GM12874 (cell line): ENCODE results near the gene DUS1L.

ENCODE experiments used
- TF ChIP-seq, protein P1 (sequence below): IDR thresholded peaks from 2 replicates; pipeline ENCODE4 v1.5.1; 2011; ENCODE audit warnings: low read depth, mild to moderate bottlenecking, control low read depth, low read length, moderate library complexity; ENCODE audit not compliant: insufficient read depth

The DUS1L gene

DNA sequence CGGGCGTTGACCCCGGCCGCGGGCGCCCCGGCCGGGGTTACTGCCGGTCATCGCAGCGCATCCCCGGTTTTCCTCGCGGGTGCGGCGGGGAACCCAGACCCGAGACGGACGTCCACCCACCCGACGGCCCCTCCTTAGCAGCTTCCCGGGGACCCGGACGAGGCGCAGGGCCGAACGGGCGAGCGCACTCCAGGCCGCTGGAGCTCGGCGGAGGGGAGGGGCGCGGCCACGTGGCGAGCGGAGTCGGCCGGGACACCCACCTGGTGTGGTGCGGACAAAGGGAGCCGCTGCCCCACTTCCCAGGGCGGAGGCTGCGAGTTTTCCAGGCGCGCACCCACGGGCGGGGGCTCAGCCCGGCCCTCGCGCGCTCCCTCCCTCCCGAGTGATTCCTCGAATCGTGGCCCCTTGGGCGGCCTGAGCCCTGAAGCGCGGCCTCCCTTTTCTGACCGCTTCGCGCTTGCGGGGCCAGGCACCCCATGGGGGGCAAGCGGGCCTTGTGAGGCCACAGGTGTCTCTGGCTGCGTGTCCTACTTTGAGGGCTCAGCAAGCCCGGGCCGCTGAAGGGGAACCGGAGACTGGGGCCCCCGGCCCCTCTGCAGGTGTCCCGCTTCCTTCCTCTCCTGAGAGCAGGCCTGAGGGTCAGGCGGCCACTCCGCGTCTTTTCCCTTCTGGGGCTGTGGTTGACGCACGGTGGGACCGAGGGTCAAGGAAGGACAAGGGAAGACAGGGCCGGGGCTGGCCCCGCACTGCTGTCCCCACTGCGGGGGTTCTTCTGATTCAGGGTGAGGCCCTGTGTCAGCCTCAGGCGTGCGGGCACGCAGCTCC is 33.5 kb upstream of the DUS1L start:
- TF ChIP-seq, protein P1, sequence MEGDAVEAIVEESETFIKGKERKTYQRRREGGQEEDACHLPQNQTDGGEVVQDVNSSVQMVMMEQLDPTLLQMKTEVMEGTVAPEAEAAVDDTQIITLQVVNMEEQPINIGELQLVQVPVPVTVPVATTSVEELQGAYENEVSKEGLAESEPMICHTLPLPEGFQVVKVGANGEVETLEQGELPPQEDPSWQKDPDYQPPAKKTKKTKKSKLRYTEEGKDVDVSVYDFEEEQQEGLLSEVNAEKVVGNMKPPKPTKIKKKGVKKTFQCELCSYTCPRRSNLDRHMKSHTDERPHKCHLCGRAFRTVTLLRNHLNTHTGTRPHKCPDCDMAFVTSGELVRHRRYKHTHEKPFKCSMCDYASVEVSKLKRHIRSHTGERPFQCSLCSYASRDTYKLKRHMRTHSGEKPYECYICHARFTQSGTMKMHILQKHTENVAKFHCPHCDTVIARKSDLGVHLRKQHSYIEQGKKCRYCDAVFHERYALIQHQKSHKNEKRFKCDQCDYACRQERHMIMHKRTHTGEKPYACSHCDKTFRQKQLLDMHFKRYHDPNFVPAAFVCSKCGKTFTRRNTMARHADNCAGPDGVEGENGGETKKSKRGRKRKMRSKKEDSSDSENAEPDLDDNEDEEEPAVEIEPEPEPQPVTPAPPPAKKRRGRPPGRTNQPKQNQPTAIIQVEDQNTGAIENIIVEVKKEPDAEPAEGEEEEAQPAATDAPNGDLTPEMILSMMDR, result no peak

DNA sequence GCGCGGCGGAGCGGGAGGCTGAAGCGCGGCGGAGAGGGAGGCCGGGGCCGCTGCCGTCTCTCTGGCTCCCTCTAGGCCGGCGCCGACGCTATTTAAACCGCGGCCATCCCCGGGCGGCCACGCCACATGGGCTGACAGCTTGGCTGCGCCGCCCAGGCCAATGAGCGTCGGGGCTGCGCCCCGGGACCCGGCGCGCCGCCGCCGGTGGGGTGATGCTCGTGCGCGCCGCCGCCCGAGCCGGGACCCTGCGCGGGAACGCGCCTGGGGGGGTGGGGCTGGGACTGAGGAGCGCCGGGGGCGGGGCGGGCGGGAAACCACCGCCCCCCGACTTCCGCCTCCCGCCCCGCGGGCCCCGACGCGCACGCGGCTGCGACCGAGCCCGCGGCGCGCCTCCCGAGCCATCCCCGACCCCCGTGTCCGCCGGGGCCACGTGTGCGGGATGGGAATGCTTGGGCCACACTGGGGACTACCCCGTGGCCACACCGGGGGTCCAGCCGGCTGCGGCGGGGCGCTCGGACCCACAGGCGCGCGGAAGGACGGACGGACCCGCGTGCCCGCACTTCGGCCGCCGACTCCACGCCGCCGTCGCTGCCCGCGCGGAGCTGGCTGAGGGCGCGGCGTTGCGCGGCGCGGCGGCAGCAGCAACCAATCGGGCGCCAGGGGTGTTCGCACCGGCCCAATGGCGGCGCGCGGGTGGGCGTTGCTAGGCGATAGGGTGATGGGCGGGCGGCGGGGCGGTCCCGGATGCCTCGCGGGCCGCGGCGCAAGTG is 32.8 kb upstream of the DUS1L start, which contains the start of gene FASN:
Gene FASN, minus strand, starts transcription at position 68 of the 770 bp plus-strand sequence. CDS start 1,791 bp downstream, outside the sequence.
- TF ChIP-seq, protein P1, result peak; percentile 57

DNA sequence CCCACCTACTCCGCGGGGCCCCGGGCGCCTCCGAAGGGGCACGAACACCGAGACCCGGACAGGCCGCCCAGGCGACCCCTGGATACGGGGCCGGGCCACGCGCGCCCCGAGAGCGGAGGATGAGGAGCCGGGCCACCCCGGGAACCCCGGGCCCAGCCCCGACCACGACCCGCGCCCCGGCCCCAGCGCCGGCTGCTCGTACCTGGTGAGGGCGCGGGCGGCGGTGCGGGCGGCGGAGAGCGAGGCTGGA is 32.2 kb upstream of the DUS1L start:
- TF ChIP-seq, protein P1, result no peak

DNA sequence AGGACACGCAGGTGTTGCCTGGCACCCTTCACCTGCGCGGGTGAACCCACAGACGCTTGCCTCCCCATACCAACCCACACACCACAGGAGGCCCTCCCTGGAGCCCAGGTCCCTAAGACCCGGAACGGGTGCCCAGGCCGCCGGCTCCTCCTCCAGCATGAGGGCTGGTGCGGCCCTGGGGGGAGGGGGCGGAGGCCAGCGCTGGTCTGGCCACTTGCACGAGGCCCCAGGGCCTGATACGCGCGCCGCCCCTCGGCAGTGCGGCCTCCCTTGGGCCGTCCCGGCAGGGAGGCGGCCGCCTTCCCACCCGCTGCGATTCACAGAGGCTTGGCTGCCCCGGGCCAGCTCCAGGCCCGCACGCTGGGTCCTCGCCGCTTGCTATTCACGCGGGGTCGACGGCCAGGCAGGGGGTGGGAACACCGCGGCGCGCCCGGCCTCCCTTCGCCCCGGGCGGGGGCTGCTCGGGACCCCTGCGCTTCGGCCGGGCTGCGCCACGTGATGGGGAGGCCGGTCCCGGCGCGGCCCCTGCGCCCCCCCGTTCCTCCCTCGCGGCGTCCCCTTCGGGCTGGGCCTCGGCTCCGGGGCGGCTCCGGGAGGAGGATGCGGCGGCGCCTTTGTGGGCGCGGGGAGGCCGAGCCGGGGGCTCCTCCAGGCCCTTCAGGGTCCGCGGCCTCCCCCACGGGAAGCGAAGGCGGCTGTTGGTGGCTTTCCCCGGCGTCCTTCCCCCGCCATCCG is 31.7 kb upstream of the DUS1L start:
- TF ChIP-seq, protein P1, result no peak

DNA sequence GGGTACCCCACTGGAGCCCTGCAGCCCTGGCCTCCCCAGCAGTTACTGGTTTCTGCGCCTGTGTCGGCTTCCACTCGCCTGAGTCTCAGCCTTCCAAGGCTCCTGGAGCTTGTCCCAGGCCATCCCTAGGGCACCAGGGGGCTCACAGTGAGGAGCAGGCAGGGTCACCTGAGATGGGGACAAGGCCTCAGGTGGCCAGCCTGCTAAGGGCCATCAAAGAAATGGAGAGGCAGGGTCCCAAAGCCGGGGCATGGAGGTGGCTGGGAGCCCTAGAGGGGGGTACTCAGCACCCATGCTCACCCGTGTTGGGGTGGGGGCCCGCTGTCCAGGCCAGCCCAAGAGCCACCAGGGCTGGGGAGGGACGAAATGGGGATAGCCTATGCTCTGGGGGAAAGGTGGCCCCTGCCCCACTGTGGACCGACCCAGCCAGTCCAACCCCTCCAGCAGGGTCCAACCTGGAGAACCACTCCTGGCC is 31.1 kb upstream of the DUS1L start:
- TF ChIP-seq, protein P1, result no peak

DNA sequence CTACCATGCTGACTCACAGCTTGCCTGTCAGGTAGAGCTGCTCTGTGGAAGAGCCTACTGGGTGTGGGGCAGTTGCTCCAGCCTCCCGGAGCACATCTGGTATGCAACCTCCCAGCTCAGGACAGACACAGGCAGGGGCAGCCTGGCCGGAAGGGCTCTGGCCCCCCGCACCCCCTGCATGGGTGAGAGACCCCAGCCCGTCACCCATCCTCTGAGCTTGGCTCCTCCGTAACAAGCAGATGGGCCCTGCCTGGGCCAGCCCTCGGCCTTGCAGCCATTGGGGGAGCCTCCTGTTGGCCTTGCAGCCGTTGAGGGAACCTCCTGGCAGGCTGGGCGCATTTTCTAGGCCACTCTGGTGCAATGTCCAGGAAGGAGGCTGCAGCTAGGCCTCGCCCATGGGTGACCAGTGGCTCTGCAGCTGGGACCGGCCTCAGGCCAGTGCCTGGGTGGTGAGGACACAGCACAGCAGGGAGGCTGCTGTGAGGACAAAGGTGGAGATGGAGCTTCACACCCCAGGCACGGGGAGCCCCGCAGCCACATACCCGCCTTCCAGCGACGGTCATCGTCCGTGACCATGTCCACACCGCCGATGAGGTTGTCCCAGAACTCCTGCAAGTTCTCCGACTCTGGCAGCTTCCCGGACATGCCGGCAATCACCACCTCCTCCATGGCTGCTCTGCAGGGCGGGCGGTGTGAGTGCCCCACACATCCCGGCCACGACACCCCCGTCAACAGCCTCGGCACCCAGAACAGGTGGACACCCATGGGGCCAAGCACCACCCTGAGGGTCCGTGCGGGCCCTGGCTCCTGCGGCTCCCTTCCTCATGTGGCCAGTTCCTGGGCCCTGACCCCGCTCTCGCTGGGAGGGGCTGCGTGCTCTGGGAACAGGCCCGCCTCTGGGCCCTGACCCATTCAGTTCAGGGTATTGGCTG is 30.4 kb upstream of the DUS1L start:
- TF ChIP-seq, protein P1, result no peak
